ENCODE measurements around the gene ANKFY1. TPM values are rescaled to one million over a fixed set of nuclear protein-coding genes. Genes with fewer than 3 reads are reported as not detected.

Gene ANKFY1
- total RNA-seq, 1 donor from 2014 or later, result 80.5 TPM

GRCh38 chr17:4161967-4162305, 101.8 kb downstream of the ANKFY1 start:
- Mint-ChIP-seq H3K9me3 (ENCODE audit: unreplicated experiment) (no peaks in the 10 kb centered on the region), H3K4me3 (ENCODE audit: unreplicated experiment) (no peak overlapping the region), H3K27me3 (ENCODE audit: unreplicated experiment) (peaks cover 9% of the 10 kb centered on the region), H3K36me3 (ENCODE audit: unreplicated experiment) (peaks cover 5% of the 10 kb centered on the region), H3K27ac (ENCODE audit: unreplicated experiment) (no peak overlapping the region), H3K4me1 (ENCODE audit: low read depth, unreplicated experiment) (peaks cover 4% of the 10 kb centered on the region)
- DNase-seq, result no peak
- no peak for TF ChIP-seq CTCF (IDR thresholded peaks at IDR 0.05; ENCODE audit: partially characterized antibody, unreplicated experiment)

GRCh38 chr17:4161192-4161966, 102.4 kb downstream of the ANKFY1 start:
- Mint-ChIP-seq H3K4me3 (ENCODE audit: unreplicated experiment) (no peak overlapping the region), H3K27ac (ENCODE audit: unreplicated experiment) (no peak overlapping the region), H3K27me3 (ENCODE audit: unreplicated experiment) (peaks cover 9% of the 10 kb centered on the region), H3K9me3 (ENCODE audit: unreplicated experiment) (no peaks in the 10 kb centered on the region), H3K36me3 (ENCODE audit: unreplicated experiment) (peaks cover 5% of the 10 kb centered on the region), H3K4me1 (ENCODE audit: low read depth, unreplicated experiment) (peaks cover 4% of the 10 kb centered on the region)
- DNase-seq, result no peak
- TF ChIP-seq CTCF (IDR thresholded peaks at IDR 0.05; ENCODE audit: partially characterized antibody, unreplicated experiment), result no peak

DNA sequence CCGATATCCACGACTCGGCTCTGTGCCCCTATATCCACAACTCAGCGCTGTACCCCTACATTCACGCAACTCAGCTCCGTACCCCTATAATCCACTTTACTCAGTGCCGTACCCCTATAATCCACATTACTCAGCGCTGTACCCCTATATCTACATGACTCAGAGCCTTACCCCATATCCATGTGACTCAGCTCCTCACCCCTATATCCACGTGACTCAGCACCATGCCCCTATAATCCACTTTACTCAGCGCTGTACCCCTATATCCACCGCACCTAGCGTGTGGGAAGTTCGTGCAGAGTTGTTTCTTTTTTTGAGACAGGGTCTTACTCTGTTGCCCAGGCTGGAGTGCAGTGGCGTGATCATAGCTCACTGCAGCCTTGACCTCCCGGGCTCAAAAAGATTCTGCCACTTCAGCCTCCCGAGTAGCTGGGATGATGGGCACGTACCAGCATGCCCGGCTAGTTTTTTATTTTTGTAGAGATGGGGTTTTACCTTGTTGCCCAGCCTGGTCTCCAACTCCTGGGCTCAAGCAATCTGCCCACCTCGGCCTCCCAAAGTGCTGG, 103.4 kb downstream of the ANKFY1 start:
- TF ChIP-seq CTCF (IDR thresholded peaks at IDR 0.05; ENCODE audit: partially characterized antibody, unreplicated experiment), result no peak
- Mint-ChIP-seq H3K36me3 (ENCODE audit: unreplicated experiment) (peaks cover 5% of the 10 kb centered on the region), H3K4me3 (ENCODE audit: unreplicated experiment) (no peak overlapping the region), H3K4me1 (ENCODE audit: low read depth, unreplicated experiment) (peaks cover 4% of the 10 kb centered on the region), H3K9me3 (ENCODE audit: unreplicated experiment) (no peaks in the 10 kb centered on the region), H3K27ac (ENCODE audit: unreplicated experiment) (no peak overlapping the region), H3K27me3 (ENCODE audit: unreplicated experiment) (peaks cover 9% of the 10 kb centered on the region)
- no peak for DNase-seq

DNA sequence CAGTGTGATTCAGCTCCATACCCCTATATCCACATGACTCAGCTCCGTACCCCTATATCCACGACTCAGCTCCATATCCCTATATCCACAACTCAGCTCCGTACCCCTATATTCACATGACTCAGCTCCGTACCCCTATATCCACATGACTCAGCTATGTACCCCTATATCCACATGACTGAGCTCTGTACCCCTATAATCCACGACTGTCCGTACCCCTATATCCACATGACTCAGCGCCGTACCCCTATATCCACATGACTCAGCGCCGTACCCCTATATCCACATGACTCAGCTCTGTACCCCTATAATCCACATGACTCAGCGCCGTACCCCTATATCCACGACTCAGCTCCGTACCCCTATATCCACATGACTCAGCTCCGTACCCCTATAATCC, 104.0 kb downstream of the ANKFY1 start:
- Mint-ChIP-seq H3K4me1 (ENCODE audit: low read depth, unreplicated experiment) (peaks cover 4% of the 10 kb centered on the region), H3K27me3 (ENCODE audit: unreplicated experiment) (peaks cover 9% of the 10 kb centered on the region), H3K4me3 (ENCODE audit: unreplicated experiment) (no peak overlapping the region), H3K9me3 (ENCODE audit: unreplicated experiment) (no peaks in the 10 kb centered on the region), H3K27ac (ENCODE audit: unreplicated experiment) (no peak overlapping the region), H3K36me3 (ENCODE audit: unreplicated experiment) (peaks cover 5% of the 10 kb centered on the region)
- no peak for TF ChIP-seq CTCF (IDR thresholded peaks at IDR 0.05; ENCODE audit: partially characterized antibody, unreplicated experiment)
- DNase-seq, result no peak

DNA sequence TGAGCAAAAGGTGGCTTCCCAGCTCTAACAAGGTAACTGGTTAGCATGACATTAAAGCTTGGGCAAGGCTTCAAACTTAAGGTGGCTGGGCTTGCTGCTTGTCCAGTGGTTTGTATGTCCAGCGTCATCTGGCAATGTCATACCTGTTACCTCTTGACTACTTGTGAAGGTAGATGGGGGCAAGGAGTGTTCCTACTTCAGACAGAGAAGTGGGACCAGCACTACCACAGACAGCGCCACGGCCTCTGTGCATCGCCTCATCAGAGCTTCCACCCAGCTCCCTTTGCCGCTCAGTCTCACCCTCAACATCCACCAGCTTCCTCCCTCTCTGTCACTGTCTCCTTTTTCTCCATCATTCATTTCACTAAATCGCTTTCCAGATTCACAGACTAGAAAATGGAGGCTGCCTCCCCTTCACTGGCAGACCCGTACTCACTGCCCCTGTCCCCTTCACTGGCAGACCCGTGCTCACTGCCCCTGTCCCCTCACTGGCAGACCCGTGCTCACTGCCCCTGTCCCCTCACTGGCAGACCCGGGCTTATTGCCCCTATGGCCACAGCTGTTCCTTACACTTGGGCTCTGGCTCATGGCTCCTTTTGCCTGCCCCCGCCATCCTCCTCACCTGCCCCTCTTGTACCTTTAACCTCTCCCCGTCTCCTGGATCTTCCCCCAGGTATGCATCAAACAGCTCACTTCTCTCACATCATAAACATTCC, 106.0 kb downstream of the ANKFY1 start:
- H3K27ac Mint-ChIP-seq (ENCODE audit: unreplicated experiment), result no peak overlapping the region
- TF ChIP-seq CTCF (IDR thresholded peaks at IDR 0.05; ENCODE audit: partially characterized antibody, unreplicated experiment), result no peak
- peaks cover 4% of the 10 kb centered on the region for H3K4me1 Mint-ChIP-seq (ENCODE audit: low read depth, unreplicated experiment)
- H3K4me3 Mint-ChIP-seq (ENCODE audit: unreplicated experiment), result no peak overlapping the region
- no peak for DNase-seq
- peaks cover 8% of the 10 kb centered on the region for H3K27me3 Mint-ChIP-seq (ENCODE audit: unreplicated experiment)
- peaks cover 3% of the 10 kb centered on the region for H3K36me3 Mint-ChIP-seq (ENCODE audit: unreplicated experiment)
- no peaks in the 10 kb centered on the region for H3K9me3 Mint-ChIP-seq (ENCODE audit: unreplicated experiment)

All from glutamatergic neuron (in vitro differentiated cells).